ENCODE data around the gene TMEM238L. TPM values are rescaled to one million over a fixed set of nuclear protein-coding genes. Genes with fewer than 3 reads are reported as not detected.

Gene TMEM238L
- total RNA-seq, 2 experiments from 2014 or later: not detected

DNA sequence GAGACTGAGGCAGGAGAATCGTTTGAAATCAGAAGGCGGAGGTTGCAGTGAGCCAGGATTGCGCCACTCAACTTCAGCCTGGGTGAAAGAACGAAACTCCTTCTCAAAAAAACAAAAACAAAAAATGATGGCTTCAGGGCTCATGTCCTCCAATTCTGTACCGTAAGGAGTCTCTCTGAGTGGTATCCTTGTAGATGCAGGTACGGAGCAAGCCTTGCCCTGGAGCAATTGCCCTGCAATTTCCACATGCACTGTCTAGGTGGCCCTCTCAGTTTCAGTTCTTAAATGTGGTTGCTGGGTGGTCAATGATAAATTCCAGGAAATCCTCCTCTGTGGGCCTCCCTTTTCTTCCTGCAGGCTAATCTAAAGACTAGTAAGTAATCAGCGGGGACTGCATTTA is 10.6 kb downstream of the TMEM238L start:
- no peak overlapping the region for H3K4me3 Mint-ChIP-seq
- no peak for DNase-seq
- Histone ChIP-seq H3K27me3 (ENCODE audit: control insufficient read depth in 1 of 2, insufficient read depth in 2 of 2, low read length in 2 of 2) (no peaks in the 10 kb centered on the region), H3K27ac (ENCODE audit: low read depth in 1 of 2, low read length in 2 of 2) (no peak overlapping the region), H3K9me3 (ENCODE audit: control insufficient read depth in 1 of 2, insufficient read depth in 1 of 2, low read length in 2 of 2) (no peaks in the 10 kb centered on the region), H3K4me3 (ENCODE audit: low read length) (no peak overlapping the region), H3K36me3 (ENCODE audit: insufficient read depth, low read length) (no peaks in the 10 kb centered on the region), H3K4me1 (ENCODE audit: insufficient read depth, low read length) (no peaks in the 10 kb centered on the region)
- no peaks in the 10 kb centered on the region for H3K36me3 Mint-ChIP-seq (ENCODE audit: low read depth)
- H3K4me1 Mint-ChIP-seq (ENCODE audit: low read depth): no peaks in the 10 kb centered on the region
- intact Hi-C loops (cut with DNase I, micrococcal nuclease): no loop called here
- H3K9me3 Mint-ChIP-seq: no peaks in the 10 kb centered on the region
- POLR2A ChIA-PET: no interaction called here
- CTCF ChIA-PET: no interaction called here
- ATAC-seq (ENCODE audit: poor library complexity): no peak
- TF ChIP-seq, protein P1, sequence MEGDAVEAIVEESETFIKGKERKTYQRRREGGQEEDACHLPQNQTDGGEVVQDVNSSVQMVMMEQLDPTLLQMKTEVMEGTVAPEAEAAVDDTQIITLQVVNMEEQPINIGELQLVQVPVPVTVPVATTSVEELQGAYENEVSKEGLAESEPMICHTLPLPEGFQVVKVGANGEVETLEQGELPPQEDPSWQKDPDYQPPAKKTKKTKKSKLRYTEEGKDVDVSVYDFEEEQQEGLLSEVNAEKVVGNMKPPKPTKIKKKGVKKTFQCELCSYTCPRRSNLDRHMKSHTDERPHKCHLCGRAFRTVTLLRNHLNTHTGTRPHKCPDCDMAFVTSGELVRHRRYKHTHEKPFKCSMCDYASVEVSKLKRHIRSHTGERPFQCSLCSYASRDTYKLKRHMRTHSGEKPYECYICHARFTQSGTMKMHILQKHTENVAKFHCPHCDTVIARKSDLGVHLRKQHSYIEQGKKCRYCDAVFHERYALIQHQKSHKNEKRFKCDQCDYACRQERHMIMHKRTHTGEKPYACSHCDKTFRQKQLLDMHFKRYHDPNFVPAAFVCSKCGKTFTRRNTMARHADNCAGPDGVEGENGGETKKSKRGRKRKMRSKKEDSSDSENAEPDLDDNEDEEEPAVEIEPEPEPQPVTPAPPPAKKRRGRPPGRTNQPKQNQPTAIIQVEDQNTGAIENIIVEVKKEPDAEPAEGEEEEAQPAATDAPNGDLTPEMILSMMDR (IDR thresholded peaks at IDR 0.05): no peak
- H3K27ac Mint-ChIP-seq: no peak overlapping the region
- peaks cover under 1% of the 10 kb centered on the region for H3K27me3 Mint-ChIP-seq

DNA sequence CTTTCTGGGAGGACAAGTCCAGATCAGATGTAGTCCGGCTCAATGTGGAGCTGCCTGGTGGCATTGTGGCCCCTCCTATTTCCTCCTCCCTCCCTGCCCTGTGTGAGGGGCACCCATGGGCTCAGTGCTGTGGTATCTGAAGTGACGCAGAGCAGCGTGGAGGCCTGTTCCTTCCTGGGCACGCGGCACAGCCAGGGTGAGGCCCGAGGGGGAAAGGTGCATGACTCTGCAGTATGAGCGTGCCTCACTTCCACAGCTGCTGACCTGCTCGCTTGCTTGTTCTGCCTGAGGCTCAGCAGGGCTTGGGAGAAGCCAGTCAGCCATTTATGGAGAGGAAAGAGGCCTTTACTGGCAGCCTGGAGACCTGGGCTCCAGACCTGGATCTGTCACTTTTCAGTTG is 11.7 kb downstream of the TMEM238L start:
- TF ChIP-seq, protein P1 (IDR thresholded peaks at IDR 0.05): no peak
- H3K27me3 Mint-ChIP-seq: peaks cover 7% of the 10 kb centered on the region
- DNase-seq: no peak
- no peak overlapping the region for H3K4me3 Mint-ChIP-seq
- Histone ChIP-seq H3K9me3 (ENCODE audit: control insufficient read depth in 1 of 2, insufficient read depth in 1 of 2, low read length in 2 of 2) (no peaks in the 10 kb centered on the region), H3K4me3 (ENCODE audit: low read length) (no peak overlapping the region), H3K36me3 (ENCODE audit: insufficient read depth, low read length) (no peaks in the 10 kb centered on the region), H3K27ac (ENCODE audit: low read depth in 1 of 2, low read length in 2 of 2) (no peak overlapping the region), H3K4me1 (ENCODE audit: insufficient read depth, low read length) (no peaks in the 10 kb centered on the region), H3K27me3 (ENCODE audit: control insufficient read depth in 1 of 2, insufficient read depth in 2 of 2, low read length in 2 of 2) (no peaks in the 10 kb centered on the region)
- H3K9me3 Mint-ChIP-seq: no peaks in the 10 kb centered on the region
- ATAC-seq (ENCODE audit: poor library complexity): no peak
- ChIA-PET POLR2A (no interaction called here), CTCF (no interaction called here)
- no peaks in the 10 kb centered on the region for H3K36me3 Mint-ChIP-seq (ENCODE audit: low read depth)
- no peak overlapping the region for H3K27ac Mint-ChIP-seq
- no peaks in the 10 kb centered on the region for H3K4me1 Mint-ChIP-seq (ENCODE audit: low read depth)
- intact Hi-C loops (cut with DNase I, micrococcal nuclease): no loop called here

DNA sequence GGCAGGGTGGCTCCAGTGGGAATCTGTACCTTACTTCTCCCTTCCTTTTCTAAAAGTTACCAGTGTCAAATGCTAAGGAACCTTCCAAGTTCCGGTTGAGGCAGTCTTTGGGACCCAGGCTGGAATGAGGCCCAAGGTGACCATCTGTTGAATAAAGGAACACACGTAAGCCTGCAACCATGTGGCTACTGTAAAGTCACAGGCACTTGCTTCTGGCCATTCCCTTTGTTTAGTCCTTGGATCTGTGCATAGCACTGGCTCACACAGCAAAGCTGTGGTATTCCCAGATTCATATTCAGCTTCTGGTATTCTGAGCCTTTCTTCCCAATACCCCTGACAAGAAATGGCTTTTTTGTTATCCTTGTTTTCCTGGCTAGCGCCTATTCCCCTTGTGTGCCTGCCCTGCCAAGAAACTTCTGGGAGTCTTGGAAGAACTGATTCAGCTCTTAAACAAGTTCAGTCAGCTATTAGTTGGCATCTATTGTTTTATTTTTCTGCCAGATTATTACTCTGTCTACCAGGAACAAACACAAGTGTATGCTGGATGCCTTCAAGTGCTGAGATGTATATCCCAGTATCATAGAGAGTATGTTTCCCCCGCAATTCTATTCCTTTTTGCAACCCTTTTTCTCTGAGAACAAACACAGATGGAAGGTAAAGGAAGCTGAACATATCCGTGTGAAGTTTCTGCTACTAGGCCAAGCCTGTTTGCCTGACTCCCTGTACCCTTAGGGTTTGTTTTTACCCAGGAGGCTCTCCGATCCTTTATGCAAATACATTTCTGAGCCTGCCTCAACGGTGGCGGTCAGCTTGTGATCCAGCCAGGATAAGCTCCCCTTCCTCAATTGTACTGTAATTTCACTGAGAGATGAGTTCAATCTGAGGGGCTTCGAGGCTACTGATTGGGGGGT is 13.2 kb downstream of the TMEM238L start:
- H3K27ac Mint-ChIP-seq: no peak overlapping the region
- intact Hi-C loops (cut with DNase I, micrococcal nuclease): no loop called here
- TF ChIP-seq, protein P1 (IDR thresholded peaks at IDR 0.05): no peak
- peaks cover 15% of the 10 kb centered on the region for H3K27me3 Mint-ChIP-seq
- no peaks in the 10 kb centered on the region for H3K36me3 Mint-ChIP-seq (ENCODE audit: low read depth)
- H3K4me1 Mint-ChIP-seq (ENCODE audit: low read depth): no peaks in the 10 kb centered on the region
- Histone ChIP-seq H3K4me1 (ENCODE audit: insufficient read depth, low read length) (no peaks in the 10 kb centered on the region), H3K4me3 (ENCODE audit: low read length) (no peak overlapping the region), H3K9me3 (ENCODE audit: control insufficient read depth in 1 of 2, insufficient read depth in 1 of 2, low read length in 2 of 2) (no peaks in the 10 kb centered on the region), H3K36me3 (ENCODE audit: insufficient read depth, low read length) (no peaks in the 10 kb centered on the region), H3K27me3 (ENCODE audit: control insufficient read depth in 1 of 2, insufficient read depth in 2 of 2, low read length in 2 of 2) (no peaks in the 10 kb centered on the region), H3K27ac (ENCODE audit: low read depth in 1 of 2, low read length in 2 of 2) (no peak overlapping the region)
- no peaks in the 10 kb centered on the region for H3K9me3 Mint-ChIP-seq
- CTCF ChIA-PET: no interaction called here
- DNase-seq (no peak), ATAC-seq (ENCODE audit: poor library complexity) (no peak)
- no peak overlapping the region for H3K4me3 Mint-ChIP-seq
- POLR2A ChIA-PET: no interaction called here
